Pancreas (tissue), 10 donors: Measurements from ENCODE around the gene ANKS1B. TPM values are rescaled to one million over a fixed set of nuclear protein-coding genes. Genes with fewer than 3 reads are reported as not detected.

Experiments used
- ATAC-seq, 4 donors: fragments of 200-7000 bp; cut with Tn5 transposase; one replicate each; pipeline versions ENCODE4 v1.8.0 to v1.9.1; 2020; ENCODE audit warnings: mild to moderate bottlenecking in 4 of 4, moderate library complexity in 4 of 4
- DNase-seq, 6 donors: peaks; one replicate each; pipeline ENCODE4 v3.0.0-alpha.2; 2020
- FAIRE-seq: peaks from 2 replicates; lab custom pipeline; 2012; peaks lifted over from hg19 to GRCh38; lab: Jason Lieb, UNC
- H3K27ac ChIP-seq, 4 donors: fragments of 200-600 bp; sonication (generic); 1 replicate in 3 of 4; 2 replicates in 1 of 4; pipeline versions ENCODE4 v1.5.0 to v1.8.0; 2020
- H3K27me3 ChIP-seq, 4 donors: fragments of 200-600 bp; one replicate each; pipeline ENCODE4 v1.8.0; 2021
- H3K36me3 ChIP-seq, 3 donors: fragments of 200-600 bp; sonication (generic) in 1 of 3; one replicate each; pipeline versions ENCODE4 v1.5.0 to v1.8.0; 2020 to 2021
- H3K4me1 ChIP-seq, 3 donors: fragments of 200-600 bp; one replicate each; pipeline ENCODE4 v1.8.0; 2021
- H3K4me3 ChIP-seq, 4 donors: fragments of 200-600 bp; sonication (generic) in 2 of 4; one replicate each; pipeline versions ENCODE4 v1.5.0 to v1.8.0; 2020 to 2021
- H3K9me3 ChIP-seq, 4 donors: fragments of 200-600 bp; one replicate each; pipeline ENCODE4 v1.8.0; 2021
- CTCF ChIP-seq, 4 donors: fragments of 200-600 bp; sonication (generic) in 3 of 4; IDR thresholded peaks; one replicate each; pipeline versions ENCODE4 v1.5.0 to v1.8.0; 2021; ENCODE audit warnings: antibody characterized with exemption in 4 of 4
- WGBS, 2 donors: extraction: QIAGEN DNeasy Blood & Tissue Kit; methylation state at CpG; one replicate each; pipeline ENCODE4 v1.1.7; 2013; 5-methylcytosine and 5-hydroxymethylcytosine counted together
- intact Hi-C, 3 donors: fragments of 100-400 bp; cut with DNase I; formaldehyde crosslinking; loops; one replicate each; pipeline versions ENCODE4 v1.11.1 to v1.14.2; 2022
- polyA plus RNA-seq, 2 donors: library from polyadenylated mRNA; stranded (reverse); fragments of 200-250 nt; gene quantifications; one replicate each; pipeline ENCODE4 v1.2.3, GENCODE V29; 2013
- total RNA-seq, 6 donors: library from RNA; stranded (reverse); fragmentation: NEBNext Ultra II Directional in 4 of 6; extraction: Animal tissue kit (Norgen Biotek cat#: 25700) in 4 of 6; gene quantifications; one replicate each; pipeline versions ENCODE4 v1.2.1 to v1.2.4, GENCODE V29; 2021 to 2023
- donor health status: healthy with polysubstance abuse.
- donor health status: DM: no; HTN: no; CAD: no; lungs with moderate emphysema.
- donor health status: DM: no; HTN: no; CAD: no.
- donor health status: control.
- donor health status: control.
- donor health status: Bipolar disorder and iron deficiency.
- donor health status: DM: yes; HTN: yes; CAD: no.
- donor health status: DM: no; HTN: no; CAD: no.
- donor health status: DM: no; HTN: no; CAD: no.
- donor health status: DM: yes; HTN: yes; CAD: no.

Gene ANKS1B
- total and polyA plus RNA-seq, 8 donors = 0.49 to 3.2 (median 1.9) TPM

DNA sequence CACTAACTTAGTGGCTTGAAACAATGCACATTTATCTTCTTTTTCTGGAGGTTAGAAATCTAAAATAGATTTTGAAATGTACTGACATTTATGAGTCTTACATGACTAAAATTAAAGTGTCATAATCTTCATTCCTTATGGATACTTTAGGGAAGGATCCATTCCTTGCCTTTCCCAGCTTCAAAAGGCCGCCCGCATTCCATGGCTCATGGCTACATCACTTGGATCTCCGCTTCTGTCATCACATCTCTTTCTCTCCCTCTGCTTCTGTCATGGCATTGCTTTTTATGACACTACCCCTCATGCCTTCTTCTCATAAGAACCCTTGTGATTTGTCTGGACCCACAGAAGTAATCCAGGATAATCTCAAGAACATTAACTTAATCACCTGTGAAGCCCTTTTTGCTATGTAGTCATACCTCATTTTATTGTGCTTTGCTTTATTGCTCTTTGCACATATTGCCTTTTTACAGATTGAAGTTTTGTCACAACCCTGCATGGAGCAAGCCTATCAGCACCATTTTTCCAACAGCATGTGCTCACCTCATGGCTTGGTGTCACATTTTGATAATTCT is 270.7 kb downstream of the ANKS1B start:
- TF ChIP-seq CTCF (IDR thresholded peaks at IDR 0.05) = no peak
- intact Hi-C loops = no loop called here
- WGBS, 2 donors = 80 to 85% methylated on average over 3 of the region's 3 CpGs
- ATAC-seq (no peak), DNase-seq (no peak), FAIRE-seq (no peak)
- Histone ChIP-seq H3K27ac (no peak overlapping the region), H3K36me3 (no peaks in the 10 kb centered on the region), H3K9me3 (no peaks in the 10 kb centered on the region), H3K27me3 (no peaks in the 10 kb centered on the region), H3K4me1 (no peaks in the 10 kb centered on the region), H3K4me3 (no peak overlapping the region)

GRCh38 chr12:99712281-99712680 is 272.5 kb downstream of the ANKS1B start:
- H3K27me3 ChIP-seq = no peaks in the 10 kb centered on the region
- FAIRE-seq (no peak), DNase-seq (no peak), ATAC-seq (no peak)
- intact Hi-C loops = no loop called here
- no peak for TF ChIP-seq CTCF (IDR thresholded peaks at IDR 0.05)
- no peak overlapping the region for H3K4me3 ChIP-seq
- no peaks in the 10 kb centered on the region for H3K4me1 ChIP-seq
- H3K27ac ChIP-seq = no peak overlapping the region
- no peaks in the 10 kb centered on the region for H3K9me3 ChIP-seq
- H3K36me3 ChIP-seq = no peaks in the 10 kb centered on the region

GRCh38 chr12:99711246-99711645 is 273.5 kb downstream of the ANKS1B start:
- no peak for FAIRE-seq
- no peak overlapping the region for H3K27ac ChIP-seq
- H3K4me1 ChIP-seq = no peaks in the 10 kb centered on the region
- no peaks in the 10 kb centered on the region for H3K9me3 ChIP-seq
- DNase-seq = no peak
- WGBS, 2 donors = 48 to 51% methylated on average over 1 of the region's 1 CpG
- H3K36me3 ChIP-seq = no peaks in the 10 kb centered on the region
- TF ChIP-seq CTCF (IDR thresholded peaks at IDR 0.05) = no peak
- H3K27me3 ChIP-seq = no peaks in the 10 kb centered on the region
- ATAC-seq = no peak
- intact Hi-C loops = no loop called here
- no peak overlapping the region for H3K4me3 ChIP-seq

DNA sequence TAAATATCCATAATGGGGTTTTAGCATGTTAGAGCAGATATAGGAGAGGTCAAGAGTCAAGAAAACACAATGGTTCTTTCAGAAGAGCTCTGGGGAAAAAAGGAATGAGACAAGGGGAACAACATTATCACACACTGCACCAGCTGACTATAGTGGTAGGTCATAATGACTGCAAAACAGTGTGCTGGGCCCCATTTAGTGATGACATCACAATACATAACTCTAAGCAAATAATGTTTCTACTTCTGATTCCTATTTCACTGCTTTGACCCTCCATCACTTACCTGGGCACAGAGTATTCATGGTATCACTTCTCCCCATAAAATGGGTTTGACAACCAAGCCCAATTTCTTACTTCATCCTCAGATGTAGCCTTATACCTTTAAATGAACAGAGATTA is 275.1 kb downstream of the ANKS1B start:
- Histone ChIP-seq H3K4me3 (no peak overlapping the region), H3K27me3 (no peaks in the 10 kb centered on the region), H3K27ac (no peak overlapping the region), H3K4me1 (no peaks in the 10 kb centered on the region), H3K36me3 (no peaks in the 10 kb centered on the region), H3K9me3 (no peaks in the 10 kb centered on the region)
- intact Hi-C loops = no loop called here
- ATAC-seq (no peak), DNase-seq (no peak), FAIRE-seq (no peak)
- TF ChIP-seq CTCF (IDR thresholded peaks at IDR 0.05) = no peak

DNA sequence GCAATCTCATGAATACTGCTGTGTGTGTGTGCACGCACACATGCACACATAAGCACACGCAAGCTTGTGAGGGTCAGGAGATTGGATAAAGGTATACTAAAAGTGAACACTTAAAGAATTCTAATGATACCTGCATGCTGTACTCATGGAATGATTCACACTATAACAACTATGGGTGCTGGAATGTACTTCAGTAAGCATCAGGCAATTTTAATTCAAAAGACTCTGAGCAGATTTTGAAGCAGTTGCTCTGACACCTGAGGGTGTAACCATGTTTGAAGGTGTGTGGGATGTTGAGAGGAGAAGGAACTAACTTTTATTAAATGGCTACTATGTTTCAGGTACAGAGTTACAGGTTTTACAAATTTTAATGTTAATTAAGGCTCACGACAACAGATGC is 275.6 kb downstream of the ANKS1B start:
- H3K27ac ChIP-seq = no peak overlapping the region
- H3K27me3 ChIP-seq = no peaks in the 10 kb centered on the region
- H3K9me3 ChIP-seq = no peaks in the 10 kb centered on the region
- DNase-seq = no peak
- no peak overlapping the region for H3K4me3 ChIP-seq
- 77 to 88% methylated on average over 3 of the region's 3 CpGs for WGBS, 2 donors
- H3K36me3 ChIP-seq = no peaks in the 10 kb centered on the region
- intact Hi-C loops = no loop called here
- TF ChIP-seq CTCF (IDR thresholded peaks at IDR 0.05) = no peak
- no peak for ATAC-seq
- no peak for FAIRE-seq
- no peaks in the 10 kb centered on the region for H3K4me1 ChIP-seq
